Suppressor macrophage treated with lipopolysaccharide for 1 hour (primary cell): ENCODE results near the gene ADTRP.
A peak's percentile ranks its signal among the peaks of the same experiment; 100 is the strongest.

Experiments
- DNase-seq, 3 donors: peaks; one replicate each; pipeline ENCODE4 v3.0.0-alpha.2; 2020 to 2022

The ADTRP gene

DNA sequence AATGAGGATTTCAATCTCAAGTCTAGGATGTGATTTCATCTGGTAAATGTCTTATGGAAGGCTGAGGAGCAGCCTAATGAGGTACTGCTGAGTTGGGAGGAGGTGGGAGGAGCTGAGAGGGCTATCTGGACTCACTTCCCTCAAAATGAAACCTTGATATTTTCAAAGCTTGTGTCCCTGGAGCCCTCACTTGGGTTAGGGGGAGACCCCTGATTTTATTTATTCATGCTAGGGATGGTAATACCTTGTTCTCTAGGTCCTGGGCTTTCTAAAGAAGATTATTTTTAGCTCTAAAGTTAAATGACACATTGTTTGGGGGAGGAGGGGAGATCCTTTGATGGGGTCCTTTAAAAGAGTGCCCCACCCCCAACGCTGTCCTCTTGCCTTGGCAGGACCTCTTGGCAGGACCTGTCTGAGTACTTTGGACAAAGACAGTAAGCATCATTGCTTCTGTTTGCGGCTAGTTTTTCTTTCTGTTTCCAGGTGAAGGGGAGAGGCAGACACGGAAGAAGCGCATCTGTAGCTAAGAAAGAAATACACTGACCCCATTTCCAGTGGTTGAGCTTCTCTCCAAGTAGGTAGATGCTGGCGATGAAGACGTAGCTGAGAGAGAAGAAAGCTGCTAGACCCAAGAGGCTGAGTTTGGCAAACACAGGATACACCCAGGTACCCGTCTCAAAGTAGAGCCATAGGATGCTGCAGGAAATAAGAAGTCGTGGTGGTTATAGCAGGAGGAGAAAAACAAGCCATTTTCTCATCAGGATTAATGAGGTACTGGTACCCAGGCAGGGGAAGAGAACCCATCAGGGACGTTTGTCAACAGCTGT lies 55.6 kb downstream of the ADTRP start:
- DNase-seq: no peak

DNA sequence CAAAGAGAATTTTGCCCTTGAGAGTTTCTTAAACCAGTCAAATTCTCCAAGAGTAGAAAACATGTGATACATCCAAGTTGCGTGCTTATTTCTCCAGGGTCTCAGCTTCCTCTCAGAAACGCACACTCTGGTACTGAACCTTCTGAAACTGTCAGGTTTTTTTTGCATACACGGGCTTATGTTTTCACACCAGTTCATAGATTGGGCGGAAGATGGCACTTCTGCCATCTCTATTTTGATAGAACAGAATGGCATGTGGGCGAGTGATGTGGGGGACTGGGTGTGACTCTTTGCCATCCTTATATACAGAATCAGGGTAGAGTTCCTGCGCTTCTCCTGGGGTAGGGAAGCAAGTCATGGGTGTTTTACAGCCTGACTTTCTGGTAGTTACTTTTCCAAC lies 56.4 kb downstream of the ADTRP start:
- no peak for DNase-seq

DNA sequence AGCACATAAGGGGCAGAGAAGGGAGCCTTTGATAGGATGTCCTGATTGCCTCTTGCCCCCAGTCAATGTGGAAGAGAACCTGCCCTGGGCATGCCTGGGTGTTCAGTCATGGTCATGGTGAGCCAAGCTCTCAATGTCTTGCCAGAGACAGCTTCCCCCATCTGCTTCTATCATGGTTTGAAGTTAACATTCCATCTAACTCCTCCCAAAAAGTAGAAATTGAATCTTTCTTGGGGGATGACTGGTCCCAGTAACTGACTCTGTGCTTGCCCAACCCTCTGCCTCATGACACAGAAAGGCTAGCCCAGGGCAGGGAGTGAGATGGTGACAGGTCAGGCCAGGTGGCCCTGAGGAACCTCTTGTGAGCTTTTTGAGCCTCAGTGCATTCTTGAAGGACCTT lies 60.1 kb downstream of the ADTRP start:
- no peak for DNase-seq

- no peak for DNase-seq
These were observed 60.6 kb downstream of the ADTRP start for GRCh38 chr6:11718031-11718430.

GRCh38 chr6:11714798-11715285 lies 63.8 kb downstream of the ADTRP start:
- no peak for DNase-seq

- DNase-seq: no peak
These were observed 64.3 kb downstream of the ADTRP start for GRCh38 chr6:11714116-11714797.

DNA sequence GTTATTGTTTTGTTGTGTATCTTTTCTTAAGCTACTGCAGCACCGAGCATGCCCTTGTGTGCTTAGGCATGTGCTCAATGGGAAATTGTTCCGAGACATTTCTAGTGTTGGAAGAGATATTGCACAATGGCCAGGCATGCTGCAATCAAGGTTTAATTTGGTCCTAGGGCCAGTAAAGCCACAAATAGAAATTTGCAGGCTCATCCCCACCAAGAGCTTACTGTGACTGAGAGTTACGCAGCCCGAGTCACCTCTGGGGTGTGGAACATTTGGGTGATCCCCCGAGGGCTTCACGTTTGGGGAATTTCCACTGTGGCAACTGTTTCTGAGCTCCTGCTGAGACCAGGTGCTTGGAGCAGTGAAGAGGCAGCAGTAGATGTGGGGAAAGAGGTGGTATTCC lies 65.8 kb downstream of the ADTRP start:
- DNase-seq: peak; percentile 75 to 83 (median 82)

- DNase-seq: peak; percentile 65 to 81 (median 72)
These were observed 66.5 kb downstream of the ADTRP start for GRCh38 chr6:11711984-11712711.

DNA sequence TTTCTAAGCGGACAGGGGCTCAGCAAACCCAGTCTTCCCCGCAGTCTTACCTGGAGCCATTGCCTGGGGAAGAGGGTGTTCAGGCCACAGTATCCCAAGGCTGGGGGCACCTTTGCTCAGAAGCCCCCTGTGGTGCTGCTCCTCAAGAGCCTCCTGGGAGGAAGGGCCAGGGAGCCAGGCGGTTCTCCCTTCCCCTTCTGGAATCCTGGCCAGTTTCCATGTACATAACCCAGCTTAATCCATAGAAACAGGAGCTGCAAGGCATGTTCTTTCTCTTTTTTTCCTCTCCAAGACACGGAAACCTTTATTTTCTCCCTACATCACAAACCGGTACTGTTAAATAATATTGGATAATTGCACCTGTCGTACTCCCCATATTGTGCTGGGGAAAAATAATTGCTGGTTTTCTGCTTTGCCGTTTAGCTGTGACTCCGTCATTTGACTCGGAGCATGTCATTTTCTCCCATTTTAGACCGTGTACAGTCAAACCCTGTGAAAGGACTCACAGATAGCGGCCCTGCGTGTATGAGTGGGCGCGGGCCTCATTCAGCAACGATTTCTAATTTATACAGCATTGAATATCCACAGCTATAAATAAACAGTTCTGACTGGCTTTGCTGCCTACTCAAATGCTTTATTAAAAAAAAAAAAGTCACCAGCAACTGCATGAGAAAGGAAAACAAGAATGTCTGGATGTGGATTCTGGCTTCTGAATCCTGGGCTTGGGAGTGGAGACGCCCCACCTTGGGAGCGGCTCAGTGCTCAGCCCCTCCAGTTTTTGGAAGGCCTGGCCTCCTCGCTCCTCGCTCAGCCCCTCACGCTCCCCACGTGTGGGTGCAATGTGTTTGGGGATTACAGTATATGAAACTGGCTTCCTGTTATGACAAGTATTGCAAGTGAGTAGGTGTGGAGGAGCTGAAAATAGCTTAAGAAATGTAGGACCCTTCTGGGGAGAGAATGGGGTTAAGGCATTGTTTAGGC lies 67.3 kb downstream of the ADTRP start:
- peak; percentile 69 to 71 (median 70) for DNase-seq

GRCh38 chr6:11710311-11710761 lies 68.3 kb downstream of the ADTRP start:
- DNase-seq: no peak

DNA sequence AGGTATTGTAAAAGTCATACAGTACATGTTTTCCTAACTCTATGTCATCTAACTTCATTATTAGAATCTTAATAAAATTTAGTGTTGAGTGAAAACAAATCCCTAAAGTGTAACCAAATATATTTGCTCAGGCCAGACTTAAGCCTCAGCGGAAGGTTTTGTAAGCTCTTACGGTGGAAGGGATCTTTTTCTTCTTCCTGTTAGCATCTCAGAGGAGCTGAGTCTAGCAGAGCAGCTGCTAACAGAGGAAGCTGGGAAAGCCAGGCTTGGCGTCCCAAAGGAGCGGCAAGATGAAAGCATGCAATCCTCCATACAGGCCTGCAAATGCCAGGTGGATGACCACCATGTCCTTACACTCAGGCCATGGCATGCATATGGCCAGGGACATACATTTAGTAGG lies 72.4 kb downstream of the ADTRP start:
- DNase-seq: no peak

- DNase-seq: peak in 2 of 3 donors; percentile 28 to 47
These were observed 73.1 kb downstream of the ADTRP start for GRCh38 chr6:11705483-11705882.

- no peak for DNase-seq
These were observed 73.5 kb downstream of the ADTRP start for GRCh38 chr6:11705069-11705468.

- DNase-seq: no peak
These were observed 74.9 kb downstream of the ADTRP start for GRCh38 chr6:11703725-11704124.

DNA sequence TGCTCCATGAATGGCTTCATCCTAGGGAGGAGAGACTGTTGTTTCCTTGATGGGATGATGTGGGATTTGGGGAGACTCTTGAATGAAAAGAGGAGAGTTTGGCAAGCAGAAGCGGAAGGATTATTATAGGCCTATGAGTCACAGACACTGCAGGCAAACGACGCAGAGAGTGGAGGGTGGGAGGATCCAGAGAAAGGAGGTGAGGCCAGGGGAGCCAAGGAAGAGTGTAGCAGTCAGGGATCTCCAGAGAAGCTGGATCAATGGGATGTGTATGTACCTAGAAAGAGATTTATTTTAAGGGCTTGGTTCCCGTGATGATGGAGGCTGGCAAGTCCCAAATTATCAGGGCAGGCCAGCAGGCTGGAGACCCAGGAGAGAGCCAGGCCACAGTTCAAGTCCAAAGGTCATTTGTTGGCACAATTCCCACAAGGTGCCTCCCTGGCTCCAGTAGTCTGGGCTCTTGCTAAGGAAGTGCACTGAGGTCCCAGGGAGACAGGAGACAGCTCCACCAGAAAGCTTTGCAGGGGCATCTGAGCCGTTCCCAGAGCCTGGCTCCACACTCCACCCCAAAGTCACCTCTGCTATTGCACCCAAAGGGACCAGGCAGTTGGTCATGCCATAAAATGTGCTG lies 76.0 kb downstream of the ADTRP start:
- peak; percentile 62 to 70 (median 66) for DNase-seq

DNA sequence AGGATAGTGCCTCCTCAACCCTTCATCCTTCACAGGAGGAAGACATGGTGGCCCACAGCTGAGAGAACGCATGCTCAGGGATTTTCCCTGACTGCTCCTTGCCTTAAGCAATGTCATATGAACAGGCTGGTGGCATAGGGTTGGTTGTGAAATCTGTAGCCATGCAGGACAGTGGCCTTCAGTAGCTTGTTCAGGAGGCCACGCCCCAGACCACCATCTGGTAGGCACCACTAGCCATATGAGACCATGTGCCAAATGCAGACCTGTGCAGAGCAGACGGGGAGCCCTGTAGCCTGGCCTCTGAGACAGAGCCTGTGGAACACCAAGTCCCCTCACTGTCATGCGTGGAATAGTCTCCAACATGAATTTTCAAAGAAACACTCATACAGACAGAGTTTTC lies 76.5 kb downstream of the ADTRP start:
- peak; percentile 70 to 77 (median 76) for DNase-seq

DNA sequence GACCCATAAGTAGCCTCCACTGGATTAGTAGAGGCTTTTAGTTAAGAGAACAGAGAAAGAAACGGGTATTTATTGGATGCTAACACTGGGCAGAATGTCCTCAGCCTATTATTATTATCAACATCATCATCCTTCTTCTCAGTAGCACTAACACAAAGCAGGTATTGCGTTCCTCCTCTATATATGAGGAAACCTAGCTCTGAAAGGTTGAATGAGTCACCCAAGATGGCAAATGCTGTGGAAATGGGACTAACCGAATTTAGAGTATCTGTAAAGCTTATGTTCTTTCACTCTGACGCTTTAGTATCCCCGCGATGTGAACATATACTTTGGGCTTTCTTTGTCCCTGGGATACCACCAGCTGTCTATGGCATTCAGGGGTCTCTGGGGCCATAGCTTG lies 77.0 kb downstream of the ADTRP start:
- DNase-seq: no peak

- peak; percentile 71 to 86 (median 82) for DNase-seq
These were observed 78.4 kb downstream of the ADTRP start for GRCh38 chr6:11700118-11700718.

- peak; percentile 41 to 68 (median 58) for DNase-seq
These were observed 79.0 kb downstream of the ADTRP start for GRCh38 chr6:11699576-11699975.

- DNase-seq: peak; percentile 45 to 54 (median 46)
These were observed 85.9 kb downstream of the ADTRP start for GRCh38 chr6:11692451-11693376.
